Rectal smooth muscle tissue (tissue), 1 donor: Measurements from ENCODE around the gene RAD51AP2.

Source experiments
- H3K27ac ChIP-seq: one replicate; pipeline ENCODE4 v1.7.0; 2013; ENCODE audit warnings: low read depth, low read length, inconsistent platforms
- H3K27me3 ChIP-seq: one replicate; pipeline ENCODE4 v1.7.0; 2013; ENCODE audit warnings: low read length; ENCODE audit not compliant: control insufficient read depth, insufficient read depth
- H3K36me3 ChIP-seq: one replicate; pipeline ENCODE4 v1.7.0; 2013; ENCODE audit warnings: low read length; ENCODE audit not compliant: control insufficient read depth, insufficient read depth
- H3K4me1 ChIP-seq: one replicate; pipeline ENCODE4 v1.7.0; 2013; ENCODE audit warnings: low read length; ENCODE audit not compliant: control insufficient read depth, insufficient read depth
- H3K4me3 ChIP-seq: one replicate; pipeline ENCODE4 v1.7.0; 2013; ENCODE audit warnings: low read length
- H3K9ac ChIP-seq: one replicate; pipeline ENCODE4 v1.7.0; 2013; ENCODE audit warnings: low read length

The RAD51AP2 gene

GRCh38 chr2:17482651-17483050 lies 35.6 kb downstream of the RAD51AP2 start:
- Histone ChIP-seq H3K36me3 (no peaks in the 10 kb centered on the region), H3K4me1 (no peaks in the 10 kb centered on the region), H3K27ac (no peak overlapping the region), H3K4me3 (no peak overlapping the region), H3K27me3 (no peaks in the 10 kb centered on the region), H3K9ac (no peak overlapping the region)

- Histone ChIP-seq H3K4me3 (no peak overlapping the region), H3K27me3 (no peaks in the 10 kb centered on the region), H3K36me3 (no peaks in the 10 kb centered on the region), H3K27ac (no peak overlapping the region), H3K4me1 (no peaks in the 10 kb centered on the region), H3K9ac (no peak overlapping the region)
Measured at GRCh38 chr2:17479875-17480274, 38.4 kb downstream of the RAD51AP2 start.

DNA sequence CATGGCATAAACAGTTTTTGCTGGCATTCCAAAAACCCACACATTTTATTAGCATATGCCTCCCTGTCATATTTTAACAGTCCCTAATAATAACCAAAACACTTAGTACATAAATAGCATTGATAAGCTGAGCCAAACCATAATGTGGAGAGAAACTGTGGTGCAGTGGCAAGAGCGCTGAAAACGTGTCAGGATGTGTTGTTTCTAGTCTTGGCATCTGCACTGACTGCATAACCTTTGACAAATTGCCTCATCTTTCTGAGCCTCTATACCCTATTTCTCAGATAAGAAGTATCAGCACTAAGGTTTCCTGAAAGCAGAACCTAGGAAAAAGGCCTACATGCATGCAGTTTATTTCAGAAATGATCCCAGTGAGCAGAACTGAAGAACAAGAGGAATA lies 41.4 kb downstream of the RAD51AP2 start:
- no peak overlapping the region for H3K27ac ChIP-seq
- no peak overlapping the region for H3K9ac ChIP-seq
- H3K36me3 ChIP-seq = no peaks in the 10 kb centered on the region
- no peak overlapping the region for H3K4me3 ChIP-seq
- no peaks in the 10 kb centered on the region for H3K27me3 ChIP-seq
- no peaks in the 10 kb centered on the region for H3K4me1 ChIP-seq

DNA sequence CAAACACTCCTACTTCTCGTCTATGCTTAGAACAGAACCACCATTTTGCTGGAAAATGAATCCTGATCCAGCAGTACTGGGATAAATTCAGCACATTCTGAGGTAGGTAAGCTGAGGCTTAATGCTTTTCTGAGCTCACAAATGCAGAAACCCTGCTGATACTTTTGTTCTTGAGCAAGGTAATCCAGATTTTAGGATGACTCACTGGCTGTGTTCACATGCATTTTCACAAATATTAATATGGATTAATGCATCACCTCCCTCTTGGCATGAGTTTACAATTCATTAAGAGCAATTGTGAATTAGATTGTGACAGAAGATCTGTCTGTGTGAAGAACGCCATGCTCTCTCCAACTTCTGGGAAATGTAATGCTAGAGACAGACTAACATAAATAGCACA lies 42.2 kb downstream of the RAD51AP2 start:
- no peaks in the 10 kb centered on the region for H3K27me3 ChIP-seq
- H3K27ac ChIP-seq = no peak overlapping the region
- H3K4me1 ChIP-seq = no peaks in the 10 kb centered on the region

GRCh38 chr2:17475286-17475685 lies 43.0 kb downstream of the RAD51AP2 start:
- Histone ChIP-seq H3K36me3 (no peaks in the 10 kb centered on the region), H3K27me3 (no peaks in the 10 kb centered on the region), H3K4me1 (no peaks in the 10 kb centered on the region), H3K27ac (no peak overlapping the region), H3K4me3 (no peak overlapping the region), H3K9ac (no peak overlapping the region)

More for the DNA sequence above, 42.2 kb downstream of the RAD51AP2 start:
- H3K9ac ChIP-seq = no peak overlapping the region
- H3K36me3 ChIP-seq = no peaks in the 10 kb centered on the region
- H3K4me3 ChIP-seq = no peak overlapping the region

- Histone ChIP-seq H3K36me3 (no peaks in the 10 kb centered on the region), H3K4me1 (no peaks in the 10 kb centered on the region), H3K9ac (no peak overlapping the region), H3K4me3 (no peak overlapping the region), H3K27me3 (no peaks in the 10 kb centered on the region), H3K27ac (no peak overlapping the region)
Measured at GRCh38 chr2:17471979-17472378, 46.3 kb downstream of the RAD51AP2 start.

DNA sequence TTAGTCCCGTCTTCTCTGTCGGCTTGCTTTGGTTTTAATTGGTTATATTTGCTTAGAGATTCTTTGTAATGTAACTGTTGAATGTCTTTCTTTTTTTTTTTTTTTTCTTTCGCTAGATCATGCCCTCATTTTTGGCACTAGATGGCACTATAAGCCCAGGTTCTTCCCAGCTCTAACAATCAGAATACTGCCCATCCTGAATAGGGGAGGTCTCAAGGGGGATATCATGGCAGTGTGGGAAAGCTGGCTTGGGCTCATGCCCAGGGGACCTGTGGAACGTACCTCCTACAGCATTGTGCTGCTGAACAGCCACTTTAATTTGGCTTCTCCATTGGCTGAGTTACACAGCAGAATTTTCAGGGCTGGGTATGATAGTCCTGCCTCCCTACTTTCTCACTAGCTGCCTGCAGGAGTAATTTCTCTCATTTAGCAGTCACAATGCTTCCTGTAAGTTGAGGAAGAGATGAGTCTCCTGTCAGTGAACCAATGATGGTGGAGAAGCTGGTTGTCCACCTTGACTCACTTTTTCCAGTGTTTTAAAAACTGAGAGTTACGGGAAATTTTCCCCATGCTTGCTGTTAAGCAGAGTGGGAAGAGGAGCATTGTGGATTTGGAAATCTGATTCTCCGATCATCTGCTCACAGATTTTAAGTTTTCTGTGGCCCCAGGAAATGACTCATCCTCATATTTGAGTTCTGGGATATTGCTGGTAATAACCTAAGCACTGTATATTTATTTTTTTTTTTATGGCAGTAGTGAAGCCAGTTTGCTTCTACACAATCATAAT lies 47.2 kb downstream of the RAD51AP2 start:
- Histone ChIP-seq H3K9ac (no peak overlapping the region), H3K36me3 (no peaks in the 10 kb centered on the region), H3K4me3 (no peak overlapping the region), H3K27ac (no peak overlapping the region), H3K27me3 (no peaks in the 10 kb centered on the region), H3K4me1 (no peaks in the 10 kb centered on the region)

DNA sequence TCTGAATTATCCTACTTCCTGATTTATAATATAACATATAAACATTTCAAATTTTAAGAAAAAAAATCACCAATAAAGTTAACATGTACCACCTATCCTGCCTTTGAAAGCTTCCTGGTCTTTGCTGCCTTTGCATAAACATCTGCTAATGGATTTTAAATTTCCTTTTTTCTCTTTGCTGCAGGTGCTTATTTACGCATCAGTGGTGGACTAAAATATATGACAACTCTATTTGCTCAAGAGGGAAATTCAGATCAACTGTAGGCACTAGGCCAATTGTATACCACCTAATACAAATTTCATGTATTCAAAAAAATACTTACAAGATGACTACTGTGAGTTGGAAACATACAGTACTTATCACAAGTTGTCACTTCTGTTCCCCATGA lies 57.2 kb downstream of the RAD51AP2 start:
- H3K27me3 ChIP-seq = no peaks in the 10 kb centered on the region
- H3K4me1 ChIP-seq = no peaks in the 10 kb centered on the region
- H3K27ac ChIP-seq = no peak overlapping the region
- no peaks in the 10 kb centered on the region for H3K36me3 ChIP-seq
- no peak overlapping the region for H3K4me3 ChIP-seq
- no peak overlapping the region for H3K9ac ChIP-seq
